Thyroid gland (tissue), 4 donors: ENCODE data around the gene TNPO3.

Experiments
- CTCF ChIP-seq, 6 experiments: fragments of 200-600 bp in 3 of 6; fragments of 450-650 bp in 3 of 6; sonication (generic) in 3 of 6; IDR thresholded peaks; one replicate each; pipeline ENCODE4 v1.5.1; 2016 to 2019; ENCODE audit warnings: antibody characterized with exemption in 6 of 6, mild to moderate bottlenecking in 2 of 6, inconsistent platforms in 1 of 6, moderate library complexity in 1 of 6
- POLR2A ChIP-seq, 2 donors: fragments of 450-650 bp; IDR thresholded peaks; one replicate each; pipeline ENCODE4 v1.6.1; 2017; ENCODE audit warnings: antibody characterized with exemption in 2 of 2, mild to moderate bottlenecking in 2 of 2, moderate library complexity in 1 of 2

- TF ChIP-seq CTCF (IDR thresholded peaks at IDR 0.05): no peak
- no peak for TF ChIP-seq POLR2A (IDR thresholded peaks at IDR 0.05)
Measured at GRCh38 chr7:128944487-128945236, 110.2 kb downstream of the TNPO3 start.
